HG03108 (cell line): Measurements from ENCODE around the gene DCTN5.

ENCODE experiments used
- ATAC-seq: cut with Tn5 transposase; IDR thresholded peaks from one replicate; pipeline ENCODE4 v1.9.1; 2021; ENCODE audit warnings: moderate library complexity; ENCODE audit not compliant: unreplicated experiment

The DCTN5 gene

GRCh38 chr16:23724096-23724784 lies 83.0 kb downstream of the DCTN5 start:
- ATAC-seq, result no peak

GRCh38 chr16:23724785-23725131 lies 83.5 kb downstream of the DCTN5 start:
- no peak for ATAC-seq

- ATAC-seq, result no peak
Observed at GRCh38 chr16:23726710-23727109, 85.4 kb downstream of the DCTN5 start.
